Measurements from ENCODE around the gene GJD2.

The GJD2 gene

DNA sequence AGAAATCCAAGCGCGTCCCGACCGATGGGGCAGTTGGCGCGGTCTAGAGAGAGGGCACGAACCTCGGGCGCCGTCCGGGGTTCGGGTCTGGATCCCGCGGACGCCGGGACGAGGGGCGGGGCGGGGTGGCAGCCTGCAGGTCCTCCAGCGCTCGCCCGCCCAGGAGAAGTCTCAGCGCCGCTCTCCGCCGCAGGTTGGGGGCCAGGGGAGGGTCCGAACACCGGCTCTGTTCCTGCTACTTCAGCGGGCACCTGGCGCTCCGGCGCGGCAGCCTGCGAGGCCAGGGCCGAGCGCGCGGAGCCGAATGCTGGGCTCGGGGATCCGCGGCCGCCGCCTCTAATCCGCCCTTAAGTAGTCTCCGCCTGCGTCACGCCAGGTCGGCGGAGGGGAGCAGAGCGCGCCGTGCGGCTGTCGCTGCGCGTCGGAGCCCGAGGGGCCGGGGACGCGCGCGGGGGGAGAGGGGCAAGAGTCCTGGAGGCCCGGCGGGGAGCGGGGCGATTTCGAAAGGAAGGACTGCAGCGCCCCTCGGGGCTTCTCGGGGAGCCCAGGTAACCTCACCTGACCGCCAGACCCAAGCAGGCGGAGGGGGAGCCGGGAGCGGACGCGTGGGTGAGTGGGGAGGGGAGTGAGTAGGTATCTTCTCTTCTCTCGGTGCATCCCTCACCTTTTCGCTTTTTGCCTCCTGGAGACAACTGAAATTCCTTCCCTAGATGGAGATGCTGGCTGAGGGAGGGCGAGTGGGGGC, at the start of gene GJD2:
GJD2 (minus strand) TSS at position 325 of the 745 bp plus-strand sequence. CDS start 510 bp downstream, outside the sequence.
- no peak for DNase-seq

DNA sequence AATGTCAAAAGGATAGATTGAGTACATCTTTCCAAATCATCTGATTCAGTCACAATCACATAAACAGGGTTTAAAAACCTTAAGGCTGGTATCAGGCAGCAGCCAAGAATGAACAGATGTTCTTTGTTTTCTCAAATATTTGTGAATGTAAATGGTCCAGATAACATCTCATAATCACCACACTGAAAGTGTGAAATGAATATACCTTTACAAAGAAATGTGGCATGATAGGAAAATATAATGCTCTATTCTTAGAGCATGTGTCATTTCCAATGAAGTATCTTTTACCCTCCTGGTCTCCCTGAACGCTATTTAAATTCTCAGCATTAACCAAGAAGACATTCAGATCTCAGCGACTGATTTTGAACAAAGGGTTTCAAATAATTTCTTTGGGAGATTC, 49.3 kb upstream of the GJD2 start:
- no peak for DNase-seq

DNA sequence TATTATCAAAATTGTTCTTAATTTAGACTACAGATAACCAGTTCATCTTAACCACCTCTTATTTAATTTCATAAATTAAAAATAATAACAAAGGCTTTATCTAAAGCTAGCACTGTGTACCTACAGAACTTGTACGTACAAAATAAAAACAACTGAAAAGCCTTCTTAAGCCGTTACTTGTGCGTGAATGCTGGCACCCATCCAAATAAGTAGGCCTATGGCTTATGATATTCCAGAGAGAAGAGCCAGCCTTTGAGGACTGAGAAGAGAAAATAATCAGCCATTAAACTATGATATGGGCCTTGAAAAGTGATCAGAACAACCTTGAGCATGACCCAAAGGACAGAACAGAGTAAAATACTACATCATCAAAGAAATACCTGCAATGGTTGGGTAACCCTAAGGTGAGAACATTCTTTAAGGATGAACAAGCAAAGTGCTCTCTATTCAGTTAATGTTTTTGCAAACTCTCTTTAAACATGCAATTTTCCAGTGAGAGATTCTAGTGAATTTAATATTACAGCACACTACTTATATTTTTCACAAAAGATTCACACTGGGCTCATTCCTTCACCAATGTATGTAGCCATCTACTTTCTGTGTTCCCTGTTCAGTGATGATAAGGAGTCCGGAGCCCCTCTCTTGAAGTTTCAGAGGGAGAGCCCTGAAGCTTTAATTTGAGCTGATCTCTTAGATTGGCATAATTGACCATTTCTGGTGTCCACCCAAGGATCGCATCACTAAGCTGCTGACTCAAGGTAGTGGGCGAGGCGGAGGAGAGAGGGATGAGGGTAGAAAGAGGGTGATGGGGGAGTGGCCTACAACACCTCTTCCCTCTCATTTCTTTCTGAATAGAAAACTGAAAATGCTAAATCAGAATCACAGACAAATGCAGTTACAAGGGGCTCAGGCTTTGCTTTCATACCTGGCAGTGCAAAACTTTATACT, 48.3 kb upstream of the GJD2 start:
- no peak for DNase-seq

DNA sequence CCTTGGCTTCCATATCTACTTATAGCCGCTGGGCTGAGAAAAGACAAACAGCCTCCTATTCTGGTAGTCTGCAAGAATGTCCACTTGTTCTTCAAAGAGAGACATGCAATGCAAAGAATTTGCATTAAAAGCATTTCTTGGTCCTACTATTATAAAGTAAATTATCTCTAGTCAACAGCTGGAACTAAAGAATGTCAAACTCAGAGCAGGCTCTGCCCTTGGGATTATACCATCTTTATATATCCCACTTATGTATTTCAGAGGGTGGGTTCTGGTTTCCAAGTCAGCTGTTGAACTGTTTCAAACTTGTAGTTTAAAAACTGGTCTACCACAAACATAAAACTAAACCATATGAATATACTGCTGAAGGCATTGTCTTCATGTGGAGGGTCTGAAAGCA, 47.6 kb upstream of the GJD2 start:
- DNase-seq = no peak

DNA sequence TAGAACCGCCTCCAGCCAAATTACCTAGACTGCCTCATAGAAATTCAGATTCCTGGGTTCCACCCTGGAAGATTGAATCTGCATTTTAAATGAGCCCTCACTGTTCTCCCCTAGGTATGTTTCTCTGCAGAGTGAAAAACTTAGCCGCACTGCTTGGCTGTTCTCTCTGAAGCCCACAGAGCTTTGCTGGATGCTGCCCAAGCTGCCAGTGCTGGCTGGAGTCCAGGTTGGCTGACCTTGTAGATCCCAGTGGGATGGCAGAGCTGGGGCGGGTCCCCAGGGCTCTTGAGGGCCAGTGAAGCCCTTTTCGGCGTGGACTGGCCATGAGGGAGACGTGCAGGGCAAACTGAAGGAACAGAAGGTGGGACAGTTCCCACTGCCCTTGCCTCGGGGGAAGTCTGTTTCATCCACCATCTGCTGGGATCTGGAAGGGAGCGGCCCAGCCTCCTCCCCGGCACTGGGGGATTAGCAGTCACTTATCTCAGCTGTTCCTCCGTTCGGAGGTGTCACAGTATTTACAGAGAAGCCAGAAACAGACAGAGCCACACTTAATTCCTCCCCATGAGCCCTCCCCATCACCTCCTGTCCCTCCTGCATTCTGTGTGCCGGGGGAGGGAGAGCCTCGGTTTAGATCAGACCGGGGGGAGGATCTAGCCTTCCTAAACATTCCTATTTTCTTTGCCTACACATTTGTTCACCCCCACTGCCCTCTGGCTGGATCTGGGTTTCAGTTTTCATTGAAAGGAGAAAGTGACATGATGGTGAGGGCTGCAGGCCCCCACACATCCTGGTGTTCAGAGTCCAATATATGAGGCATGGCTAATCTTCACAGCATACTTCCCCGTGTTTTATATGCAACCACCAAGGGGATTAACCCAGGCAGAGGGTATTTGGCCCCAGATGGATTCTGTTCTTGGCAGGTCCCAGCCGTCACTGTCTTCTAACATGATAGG, 44.6 kb upstream of the GJD2 start:
- no peak for DNase-seq

DNA sequence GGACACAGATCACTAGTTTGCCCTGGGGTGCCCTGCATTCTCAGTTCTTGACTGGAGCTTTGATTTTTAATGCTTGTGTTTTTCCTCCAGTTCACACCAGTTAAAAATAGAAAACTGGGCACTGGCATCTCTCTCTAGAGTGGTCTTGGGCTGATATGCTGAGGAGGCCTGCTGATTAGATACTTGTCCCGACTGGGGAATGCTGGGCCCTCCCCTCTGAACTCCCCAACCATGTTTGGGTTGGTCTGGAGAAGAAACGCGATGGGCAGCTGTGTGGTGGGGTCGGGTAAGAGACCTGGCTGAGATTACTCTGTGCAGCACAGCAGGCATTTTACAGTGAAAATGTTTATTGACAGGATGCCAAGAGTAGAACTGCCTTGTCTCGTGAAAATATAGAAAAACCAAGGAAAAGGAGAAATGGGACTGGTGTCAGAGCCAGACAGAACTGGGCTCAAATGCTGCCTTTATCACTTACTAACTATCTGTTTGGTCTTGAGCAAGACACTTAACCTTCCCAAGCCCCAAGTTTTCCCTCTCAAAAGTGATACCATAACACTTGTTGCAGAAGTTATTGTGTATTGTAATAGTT, 42.1 kb upstream of the GJD2 start:
- no peak for DNase-seq

DNA sequence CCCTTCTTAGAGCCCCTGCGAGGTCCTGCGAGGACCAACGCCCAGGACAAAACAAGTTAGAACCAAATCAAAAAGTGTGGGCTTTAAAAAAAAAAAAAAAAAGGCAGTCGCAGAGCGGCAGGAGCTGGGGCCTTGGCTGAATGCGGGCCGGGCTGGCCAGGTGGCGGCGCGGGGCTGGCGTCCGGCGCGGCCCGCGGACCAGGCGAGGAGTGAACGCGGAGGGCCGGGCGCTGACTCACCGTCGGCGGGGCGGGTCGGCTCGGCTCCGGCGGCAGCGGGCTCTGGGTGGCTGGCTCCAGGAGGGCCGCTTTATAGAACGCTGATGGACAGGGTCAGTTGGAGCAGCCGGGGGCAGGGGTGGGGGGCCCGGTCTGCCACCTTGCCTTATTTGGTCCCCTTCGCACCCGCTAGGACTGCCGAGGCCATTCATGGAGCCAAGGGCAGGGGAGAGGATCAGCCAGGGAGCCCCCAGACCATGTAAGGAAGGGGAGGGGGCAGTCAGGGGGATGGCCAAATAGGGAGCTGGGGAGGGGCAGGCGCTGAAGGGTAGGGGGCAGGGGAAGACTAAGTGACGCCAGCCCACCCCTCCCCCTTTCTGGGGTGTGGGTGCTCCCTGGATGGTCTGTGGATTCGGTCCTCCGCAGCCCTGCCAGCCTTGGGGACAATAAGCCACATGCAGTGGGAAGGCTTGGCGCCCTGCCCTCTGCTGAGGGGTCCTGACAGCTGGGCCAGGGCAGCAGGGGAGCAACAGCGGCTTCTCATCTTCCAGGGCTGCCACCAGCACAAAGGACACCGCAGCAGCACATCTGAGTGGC, 40.7 kb upstream of the GJD2 start, which contains the start of gene ACTC1:
ACTC1 (minus strand) TSS at position 283 of the 815 bp plus-strand sequence. CDS start 741 bp downstream, outside the sequence.
- no peak for DNase-seq

DNA sequence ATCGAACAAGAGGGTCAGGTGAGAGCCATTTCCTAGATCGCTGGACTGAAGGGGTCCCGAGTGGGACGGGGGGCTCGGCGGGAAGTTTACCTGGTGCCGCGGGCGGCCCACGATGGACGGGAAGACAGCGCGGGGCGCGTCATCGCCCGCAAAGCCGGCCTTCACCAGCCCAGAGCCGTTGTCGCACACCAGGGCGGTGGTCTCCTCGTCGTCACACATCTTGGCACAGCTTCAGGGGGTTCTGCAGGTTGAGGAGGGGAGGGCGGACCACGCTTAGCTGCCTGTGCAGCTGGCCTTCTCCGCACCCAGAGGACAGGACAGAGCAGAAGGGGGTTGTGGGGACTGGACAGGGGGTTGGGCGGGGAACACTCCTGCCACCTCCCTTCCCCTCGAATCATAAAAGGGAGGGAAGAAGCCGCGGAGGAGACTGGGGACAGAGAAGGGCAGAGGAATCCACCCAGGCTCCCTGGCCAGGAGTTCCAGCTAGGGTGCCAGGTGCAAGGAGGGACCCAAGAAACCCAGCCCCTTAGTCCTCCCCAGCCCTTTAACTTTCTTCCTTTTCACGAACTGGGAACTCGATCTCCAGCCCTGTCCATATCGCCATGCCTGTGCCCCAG, 39.9 kb upstream of the GJD2 start:
- DNase-seq = no peak

DNA sequence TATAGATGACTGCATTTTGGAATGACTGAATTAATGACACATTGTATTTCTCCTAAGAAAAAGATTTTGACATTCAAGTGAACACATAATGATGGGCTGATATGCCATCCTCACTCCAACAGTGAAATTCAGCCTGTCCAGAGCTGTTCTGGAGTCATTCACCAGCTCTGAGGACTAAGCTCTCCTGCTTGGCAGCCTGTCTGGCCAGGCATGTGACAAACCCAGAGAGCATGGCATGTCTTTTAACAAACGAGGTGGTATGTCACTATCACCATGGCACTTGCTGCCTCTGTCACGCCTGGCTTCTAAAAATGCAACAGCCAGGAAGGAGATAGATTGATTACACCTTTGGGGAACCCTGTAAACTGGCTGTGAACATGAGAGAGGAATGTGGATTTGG, 39.1 kb upstream of the GJD2 start:
- DNase-seq = no peak

DNA sequence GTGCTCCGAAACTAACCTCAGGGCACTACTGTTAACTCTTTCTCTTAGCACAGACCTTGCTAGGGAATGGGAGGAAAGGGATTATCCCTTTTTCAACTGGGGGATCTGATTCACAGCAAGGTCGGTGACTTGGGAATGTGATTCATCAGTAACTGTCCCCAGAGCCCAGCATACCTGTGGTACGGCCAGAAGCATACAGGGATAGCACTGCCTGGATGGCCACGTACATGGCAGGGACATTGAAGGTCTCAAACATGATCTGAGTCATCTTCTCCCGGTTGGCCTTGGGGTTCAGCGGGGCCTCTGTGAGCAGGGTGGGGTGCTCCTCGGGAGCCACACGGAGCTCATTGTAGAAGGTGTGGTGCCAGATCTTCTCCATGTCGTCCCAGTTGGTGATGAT, 38.3 kb upstream of the GJD2 start:
- no peak for DNase-seq

DNA sequence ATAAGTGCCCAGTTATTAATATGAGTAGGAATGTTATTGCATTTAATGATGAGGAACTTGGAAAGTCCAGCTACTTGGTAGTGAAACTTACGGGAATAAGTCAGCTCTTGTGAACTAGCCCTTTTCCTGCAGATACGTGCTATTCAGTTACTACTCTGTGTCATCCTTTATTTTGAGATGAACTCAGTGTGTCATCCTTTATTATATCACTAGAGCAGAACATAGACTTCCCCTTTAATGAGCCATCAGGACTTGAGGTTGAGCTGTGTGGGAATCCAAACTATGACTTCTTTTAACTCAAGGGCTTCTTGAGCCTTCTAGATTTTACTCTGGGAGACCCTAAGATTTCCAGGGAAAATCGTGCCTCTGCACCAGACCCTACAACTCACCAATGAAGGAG, 36.9 kb upstream of the GJD2 start:
- no peak for DNase-seq

DNA sequence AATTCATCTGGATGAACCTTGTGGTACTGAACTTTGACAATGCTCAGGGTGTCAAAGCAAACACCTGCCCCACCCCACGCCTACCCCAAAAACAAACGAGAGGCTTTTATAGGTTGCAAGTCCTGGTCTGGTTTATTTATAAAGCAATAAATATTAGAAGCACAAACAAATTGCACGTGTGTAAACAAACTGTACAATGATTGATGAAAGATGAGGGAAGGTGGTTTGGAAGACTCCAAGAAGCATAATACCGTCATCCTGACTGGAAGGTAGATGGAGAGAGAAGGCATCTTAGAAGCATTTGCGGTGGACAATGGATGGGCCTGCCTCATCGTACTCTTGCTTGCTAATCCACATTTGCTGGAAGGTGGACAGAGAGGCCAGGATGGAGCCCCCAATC, 35.3 kb upstream of the GJD2 start:
- DNase-seq = no peak

DNA sequence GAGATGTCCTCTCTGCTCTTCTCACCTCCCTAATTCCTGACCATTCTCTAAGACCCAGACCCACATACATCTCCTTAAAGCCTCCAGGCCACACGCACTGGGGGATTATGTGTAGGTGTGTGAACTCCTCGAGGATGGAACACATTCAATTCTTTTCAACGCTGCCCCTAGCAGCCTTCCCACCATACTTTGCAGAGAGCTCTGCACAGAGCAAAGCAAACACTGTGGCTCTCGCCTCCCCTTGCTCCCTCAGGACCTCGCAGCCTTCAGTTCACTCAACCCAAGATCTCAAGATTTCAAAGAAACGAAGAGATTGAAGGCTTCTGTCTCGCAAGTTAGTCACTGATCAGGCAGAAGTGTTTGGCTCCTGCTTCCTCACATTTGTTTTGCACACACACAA, 34.5 kb upstream of the GJD2 start:
- no peak for DNase-seq

DNA sequence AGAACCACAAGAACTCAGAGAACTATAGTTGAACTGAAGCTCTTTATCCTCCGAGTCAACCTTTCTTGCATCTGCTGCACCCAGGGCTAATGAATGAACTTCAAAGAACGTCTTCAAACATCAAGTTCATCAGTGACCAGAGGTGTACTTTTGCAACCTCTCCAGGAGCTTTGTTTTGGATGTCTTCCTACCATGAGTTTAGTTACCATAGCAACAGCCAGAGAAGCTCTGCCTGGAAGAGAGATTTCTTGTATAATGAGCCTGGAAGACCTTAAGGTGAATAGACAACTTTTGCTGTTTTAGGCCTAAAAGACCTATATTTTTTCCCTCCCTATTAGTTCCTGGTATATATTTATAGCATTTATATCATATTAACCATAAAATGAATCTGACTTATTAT, 31.4 kb upstream of the GJD2 start:
- DNase-seq = no peak

DNA sequence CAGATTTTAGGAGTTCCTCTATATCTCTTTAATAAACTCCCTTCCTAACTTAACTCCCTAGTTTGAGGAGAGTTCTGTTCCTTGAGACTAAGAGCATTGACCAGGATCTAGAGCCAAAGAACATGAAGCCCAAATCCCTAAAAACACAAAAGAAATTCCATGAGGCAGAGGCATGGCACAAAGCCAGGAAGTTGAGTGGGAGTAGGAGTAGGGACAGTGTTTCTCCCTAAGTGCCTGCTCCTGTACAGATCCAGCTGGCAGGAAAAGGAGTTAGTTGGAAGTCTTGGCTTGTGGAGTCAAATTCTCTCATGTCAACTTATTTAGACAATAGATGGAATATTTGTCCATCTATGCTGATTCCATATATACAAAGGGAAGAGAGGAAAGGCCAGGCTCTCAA, 29.2 kb upstream of the GJD2 start:
- no peak for DNase-seq

DNA sequence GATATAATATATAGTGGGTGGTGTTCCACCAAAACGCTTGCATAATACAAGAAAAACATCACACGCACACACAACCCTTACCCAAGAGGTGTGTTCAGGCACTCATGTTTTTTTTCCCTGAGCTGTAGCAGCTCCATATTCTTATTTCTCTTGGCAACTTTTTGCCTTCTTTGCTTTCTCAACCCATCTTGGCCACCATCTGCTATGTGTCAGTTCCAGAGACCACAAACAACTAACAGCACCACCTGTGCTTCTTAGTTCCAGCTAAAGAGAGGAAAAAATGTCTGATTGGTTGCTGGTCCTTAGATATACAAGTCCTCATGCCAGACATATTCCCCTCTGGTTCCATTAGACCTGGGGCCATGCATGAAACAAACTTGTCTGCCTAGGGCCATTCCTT, 28.6 kb upstream of the GJD2 start:
- no peak for DNase-seq

DNA sequence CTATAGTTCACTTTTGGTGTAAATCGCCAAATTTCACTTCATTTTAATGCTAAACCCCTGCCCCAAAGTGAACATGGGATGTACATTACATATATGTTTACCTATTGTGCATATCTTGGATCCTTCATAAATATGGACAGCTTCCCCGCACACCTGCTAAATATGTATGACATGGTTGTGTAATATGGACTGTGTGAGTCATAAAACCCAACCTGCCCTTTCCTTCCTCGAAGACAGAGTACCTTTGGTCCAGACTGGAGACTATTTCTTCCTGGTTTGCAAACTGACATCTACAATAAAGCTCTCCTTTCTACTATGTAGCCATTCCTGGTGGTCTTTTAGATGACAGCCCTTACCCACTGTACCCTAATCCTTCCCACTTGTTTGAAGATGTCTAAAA, 28.1 kb upstream of the GJD2 start:
- no peak for DNase-seq

DNA sequence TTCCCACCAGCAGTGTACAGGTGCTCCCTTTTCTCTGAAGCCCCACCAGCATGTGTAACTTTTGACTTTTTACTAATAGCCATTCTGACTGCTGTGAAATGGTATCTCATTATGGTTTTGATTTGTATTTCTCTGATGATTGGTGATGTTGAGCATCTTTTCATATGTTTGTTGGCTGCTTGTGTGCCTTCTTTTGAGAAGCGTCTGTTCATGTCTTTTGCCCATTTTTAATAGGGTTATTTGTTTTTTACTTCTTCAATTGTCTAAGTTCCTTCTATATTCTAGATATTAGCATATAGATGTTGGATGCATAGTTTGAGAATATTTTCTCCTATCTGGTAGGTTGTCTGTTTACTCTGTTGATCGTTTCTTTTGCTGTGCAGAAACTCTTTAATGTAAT, 25.9 kb upstream of the GJD2 start:
- no peak for DNase-seq

DNA sequence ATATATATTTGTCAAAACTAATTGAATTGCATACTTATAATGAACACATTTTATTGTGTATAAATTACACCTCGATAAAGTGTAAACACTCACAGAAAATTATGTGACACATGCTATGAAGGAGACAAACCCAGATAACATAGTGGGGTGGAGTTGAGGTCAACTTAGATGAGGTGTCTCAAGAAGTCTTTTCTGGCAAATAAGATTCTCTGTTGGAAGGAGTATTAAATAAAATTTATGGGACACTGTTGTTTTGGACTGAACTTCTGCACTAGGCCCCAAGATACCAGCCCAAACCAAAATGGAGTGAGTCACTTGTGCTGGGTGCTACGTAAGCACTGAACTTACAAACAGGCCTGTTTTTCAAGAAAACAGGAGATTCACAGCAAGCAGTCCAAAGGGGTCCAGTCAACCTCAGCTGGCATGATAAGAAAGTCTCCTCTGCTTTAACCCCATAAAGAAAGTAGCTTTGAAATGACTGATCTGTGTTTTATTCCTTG, 21.9 kb upstream of the GJD2 start:
- no peak for DNase-seq

DNA sequence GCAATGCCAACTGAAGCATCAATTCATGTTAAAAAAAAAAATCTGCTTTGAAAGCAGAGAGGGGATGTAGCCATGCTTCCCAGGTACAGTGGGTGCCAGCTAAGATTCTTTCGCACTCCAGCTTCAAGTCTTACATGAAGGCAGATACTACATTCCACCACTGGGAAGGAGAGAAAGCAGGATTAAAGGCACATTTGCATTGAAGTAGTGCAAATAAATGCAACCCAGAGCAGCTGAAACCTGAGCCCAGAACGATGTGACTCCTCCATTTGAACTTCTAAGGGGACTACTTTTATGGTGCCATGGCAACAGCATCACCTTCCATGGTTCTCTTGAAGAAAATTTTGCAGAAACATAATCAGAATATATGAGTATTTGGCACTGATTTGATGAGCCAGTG, 19.1 kb upstream of the GJD2 start:
- no peak for DNase-seq

DNA sequence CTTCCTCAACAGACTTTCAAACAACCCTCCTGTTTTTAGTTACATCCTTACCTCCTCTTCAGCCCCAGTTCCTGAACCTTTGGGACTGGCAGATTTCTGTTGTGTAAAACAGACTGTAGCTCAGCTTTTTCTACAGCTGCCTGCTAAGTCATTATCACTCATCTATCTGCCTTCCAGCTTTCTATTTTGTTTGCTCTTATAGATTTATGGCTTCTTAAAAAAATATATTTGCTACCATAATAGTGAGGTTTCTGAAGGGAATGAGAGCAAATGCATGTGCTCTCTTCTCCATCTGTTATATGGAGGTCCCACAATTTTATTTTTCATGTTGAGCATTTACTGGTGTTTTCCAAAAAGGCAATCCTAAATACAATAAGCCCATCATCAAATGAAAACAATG, 18.2 kb upstream of the GJD2 start:
- DNase-seq = no peak
